H1 (cell line): ENCODE results near the gene PBX1. TPM values are rescaled to one million over a fixed set of nuclear protein-coding genes. Genes with fewer than 3 reads are reported as not detected.
A peak's percentile ranks its signal among the peaks of the same experiment; 100 is the strongest.

ENCODE experiments used
- BACH1 ChIP-seq: IDR thresholded peaks from 2 replicates; pipeline ENCODE4 v1.6.1; 2012; ENCODE audit warnings: low read length, improper control_type of control experiment
- CREB1 ChIP-seq: IDR thresholded peaks from 2 replicates; pipeline ENCODE4 v1.6.1; 2012; ENCODE audit warnings: inconsistent platforms
- CTCF ChIP-seq, 3 experiments: IDR thresholded peaks; 1 replicate in 2 of 3; 2 replicates in 1 of 3; pipeline versions ENCODE4 v1.5.1 to v1.6.1; 2011; ENCODE audit warnings: low read length in 3 of 3, mild to moderate bottlenecking in 3 of 3, inconsistent platforms in 2 of 3, low read depth in 1 of 3, moderate library complexity in 1 of 3; ENCODE audit not compliant: insufficient read depth in 1 of 3; ENCODE audit errors: control extremely low read depth in 1 of 3
- EZH2 ChIP-seq: fragments of 200-600 bp; sonication (generic); IDR thresholded peaks from 2 replicates; pipeline ENCODE4 v1.7.1; 2012; ENCODE audit warnings: low read depth, mild to moderate bottlenecking, moderate library complexity, low read length, inconsistent platforms; ENCODE audit not compliant: severe bottlenecking
- FOSL1 ChIP-seq: IDR thresholded peaks from 2 replicates; pipeline ENCODE4 v1.6.1; 2011; ENCODE audit warnings: mild to moderate bottlenecking, low read depth, low read length, moderate library complexity; ENCODE audit not compliant: insufficient read depth
- JUN ChIP-seq: IDR thresholded peaks from 2 replicates; pipeline ENCODE4 v1.6.1; 2011; ENCODE audit warnings: low read depth, mild to moderate bottlenecking, improper control_type of control experiment, low read length
- JUND ChIP-seq: IDR thresholded peaks from 2 replicates; pipeline ENCODE4 v1.6.1; 2011; ENCODE audit warnings: mild to moderate bottlenecking, improper control_type of control experiment, low read length
- KDM4A ChIP-seq: IDR thresholded peaks from one replicate; pipeline ENCODE4 v1.7.1; 2012; ENCODE audit warnings: low read depth, mild to moderate bottlenecking, moderate library complexity, low read length, inconsistent platforms; ENCODE audit not compliant: severe bottlenecking
- NANOG ChIP-seq: IDR thresholded peaks from 2 replicates; pipeline ENCODE4 v1.6.1; 2011; ENCODE audit warnings: low read length, low read depth, mild to moderate bottlenecking, inconsistent platforms; ENCODE audit not compliant: insufficient read depth, poor library complexity, severe bottlenecking
- RAD21 ChIP-seq, 2 experiments: IDR thresholded peaks in 1 of 2; conservative IDR thresholded peaks in 1 of 2; 2 replicates each; pipeline ENCODE4 v1.6.1; 2011; ENCODE audit warnings: low read depth in 2 of 2, low read length in 2 of 2, improper control_type of control experiment in 1 of 2, inconsistent platforms in 1 of 2, mild to moderate bottlenecking in 1 of 2, moderate library complexity in 1 of 2
- RXRA ChIP-seq: IDR thresholded peaks from 2 replicates; pipeline ENCODE4 v1.6.1; 2011; ENCODE audit warnings: low read depth, mild to moderate bottlenecking, low read length, moderate library complexity; ENCODE audit not compliant: insufficient read depth
- SAP30 ChIP-seq: fragments of 300-600 bp; sonication (generic); IDR thresholded peaks from 2 replicates; pipeline ENCODE4 v1.7.1; 2012; ENCODE audit warnings: low read length, moderate library complexity, mild to moderate bottlenecking, inconsistent platforms; ENCODE audit not compliant: insufficient read depth, insufficient replicate concordance
- SIN3A ChIP-seq, 2 experiments: IDR thresholded peaks in 1 of 2; conservative IDR thresholded peaks in 1 of 2; 2 replicates each; pipeline ENCODE4 v1.6.1; 2011 to 2012; ENCODE audit warnings: low read length in 2 of 2, improper control_type of control experiment in 1 of 2, low read depth in 1 of 2, mild to moderate bottlenecking in 1 of 2
- SIRT6 ChIP-seq: IDR thresholded peaks from one replicate; pipeline ENCODE4 v1.7.1; 2012; ENCODE audit warnings: low read length, inconsistent platforms
- SP1 ChIP-seq: IDR thresholded peaks from 2 replicates; pipeline ENCODE4 v1.6.1; 2011; ENCODE audit warnings: low read depth, low read length
- SRF ChIP-seq: IDR thresholded peaks from 2 replicates; pipeline ENCODE4 v1.6.1; 2011; ENCODE audit warnings: mild to moderate bottlenecking, low read depth, low read length, moderate library complexity
- TAF7 ChIP-seq: optimal IDR thresholded peaks from 2 replicates; pipeline ENCODE3; 2011; ENCODE audit warnings: low read depth, mild to moderate bottlenecking, inconsistent platforms, low read length, moderate library complexity, borderline replicate concordance
- TCF12 ChIP-seq: IDR thresholded peaks from 2 replicates; pipeline ENCODE4 v1.6.1; 2011; ENCODE audit warnings: low read depth, mild to moderate bottlenecking, low read length
- USF2 ChIP-seq: IDR thresholded peaks from 2 replicates; pipeline ENCODE4 v1.6.1; 2011; ENCODE audit warnings: low read length, improper control_type of control experiment
- polyA plus RNA-seq, 7 experiments: library from polyadenylated mRNA; depleted of rRNA in 3 of 7; stranded (reverse) in 5 of 7; unstranded in 2 of 7; fragments of >200 nt in 5 of 7; fragments of 200-250 nt in 2 of 7; gene quantifications; 1 replicate in 5 of 7; 2 replicates in 1 of 7; 4 replicates in 1 of 7; pipeline versions ENCODE4 v1.2.1 to v1.2.3, GENCODE V29; 2011 to 2013; ENCODE audit warnings: missing spikeins in 2 of 7, mixed read lengths in 2 of 7
- total RNA-seq: library from RNA; stranded (reverse); fragmentation: NEBNext Ultra II Directional; extraction: Animal tissue kit (Norgen Biotek cat#: 25700); gene quantifications from 2 replicates; pipeline ENCODE4 v1.2.1, GENCODE V29; 2021

The PBX1 gene
- total and polyA plus RNA-seq, 2 of the 8 experiments (the other 6 are each of a cell fraction or from before 2014, with no cell fraction given) = 87.4 to 124 TPM

GRCh38 chr1:164558461-164559341, at the start of gene PBX1 (continued):
- no peak for TF ChIP-seq JUND
- TF ChIP-seq SRF = no peak
- TF ChIP-seq SP1 = no peak; the same call in 1 of the 2 replicates
- no peak for TF ChIP-seq NANOG
- no peak for TF ChIP-seq USF2
- no peak for TF ChIP-seq KDM4A
- peak in 1 of 2 experiments; percentile 58; a peak in 1 of 4 replicates for TF ChIP-seq SIN3A (conservative IDR thresholded peaks at IDR 0.05 in 1 of 2, IDR thresholded peaks at IDR 0.05 in 1 of 2; ENCODE audit: low read depth in 1 of 2, low read length in 2 of 2)
- TF ChIP-seq SIRT6 = no peak
- no peak for TF ChIP-seq CTCF (IDR thresholded peaks at IDR 0.05; ENCODE audit: control extremely low read depth in 1 of 3, insufficient read depth in 1 of 3, low read depth in 1 of 3, low read length in 3 of 3)
- no peak for TF ChIP-seq SAP30
- no peak for TF ChIP-seq RAD21 (IDR thresholded peaks at IDR 0.05 in 1 of 2, conservative IDR thresholded peaks at IDR 0.05 in 1 of 2; ENCODE audit: low read depth in 2 of 2, low read length in 2 of 2)
- TF ChIP-seq FOSL1 = no peak
- TF ChIP-seq CREB1 = peak; percentile 39
- no peak for TF ChIP-seq JUN
- TF ChIP-seq RXRA = no peak
- TF ChIP-seq BACH1 = no peak
- no peak for TF ChIP-seq EZH2
- no peak for TF ChIP-seq TCF12
- TF ChIP-seq TAF7 = peak; percentile 53
